ENCODE results near the gene ASPG. TPM values are rescaled to one million over a fixed set of nuclear protein-coding genes. Genes with fewer than 3 reads are reported as not detected.
A peak's percentile ranks its signal among the peaks of the same experiment; 100 is the strongest.

ASPG gene
- total RNA-seq, 2 experiments from 2014 or later: not detected

- intact Hi-C loops (cut with micrococcal nuclease): loop anchor here (5.0 kb wide), 1 partner anchor 57 kb away; no protein-coding TSS in a partner anchor
- no peak for TF ChIP-seq CTCF (IDR thresholded peaks at IDR 0.05)
- CTCF ChIA-PET: no interaction called here
- POLR2A ChIA-PET: no interaction called here
- Mint-ChIP-seq H3K27me3 (peaks cover 42% of the 10 kb centered on the region), H3K4me3 (no peak overlapping the region), H3K9me3 (peaks cover 8% of the 10 kb centered on the region), H3K36me3 (ENCODE audit: low read depth) (peaks cover 2% of the 10 kb centered on the region), H3K4me1 (ENCODE audit: low read depth) (peaks cover 4% of the 10 kb centered on the region), H3K27ac (no peak overlapping the region)
- ATAC-seq (no peak), DNase-seq (no peak)
These were observed 48.8 kb downstream of the ASPG start for GRCh38 chr14:104134061-104134965.

GRCh38 chr14:104135121-104135903 lies 49.8 kb downstream of the ASPG start:
- intact Hi-C loops (cut with micrococcal nuclease): loop anchor here (5.0 kb wide), 1 partner anchor 507 kb away; no protein-coding TSS in a partner anchor

GRCh38 chr14:104135904-104136471 lies 50.5 kb downstream of the ASPG start:
- Mint-ChIP-seq H3K4me1 (ENCODE audit: low read depth) (peaks cover 4% of the 10 kb centered on the region), H3K27ac (no peak overlapping the region), H3K36me3 (ENCODE audit: low read depth) (no peaks in the 10 kb centered on the region), H3K9me3 (no peaks in the 10 kb centered on the region), H3K27me3 (peaks cover 35% of the 10 kb centered on the region), H3K4me3 (no peak overlapping the region)
- intact Hi-C loops (cut with micrococcal nuclease): loop anchor here (5.0 kb wide), 1 partner anchor 506 kb away; no protein-coding TSS in a partner anchor
- DNase-seq (no peak), ATAC-seq (no peak)
- no peak for TF ChIP-seq CTCF (IDR thresholded peaks at IDR 0.05)
- ChIA-PET POLR2A (no interaction called here), CTCF (no interaction called here)

More at GRCh38 chr14:104135121-104135903, 49.8 kb downstream of the ASPG start:
- Mint-ChIP-seq H3K36me3 (ENCODE audit: low read depth) (no peaks in the 10 kb centered on the region), H3K4me1 (ENCODE audit: low read depth) (peaks cover 4% of the 10 kb centered on the region), H3K27me3 (peaks cover 37% of the 10 kb centered on the region), H3K9me3 (no peaks in the 10 kb centered on the region), H3K27ac (no peak overlapping the region), H3K4me3 (no peak overlapping the region)
- peak; percentile 37 for DNase-seq
- ATAC-seq: no peak
- no peak for TF ChIP-seq CTCF (IDR thresholded peaks at IDR 0.05)
- CTCF ChIA-PET: no interaction called here
- POLR2A ChIA-PET: no interaction called here

- no peaks in the 10 kb centered on the region for H3K9me3 Mint-ChIP-seq
- CTCF ChIA-PET: interaction anchor here (1.1 kb wide), 1 partner anchor 234 kb away, joined by 3 read pairs; no protein-coding TSS in a partner anchor
- DNase-seq (peak; percentile 11), ATAC-seq (no peak)
- peak overlapping the region; percentile 12 for H3K4me3 Mint-ChIP-seq
- POLR2A ChIA-PET: no interaction called here
- H3K4me1 Mint-ChIP-seq (ENCODE audit: low read depth): peaks cover 4% of the 10 kb centered on the region
- TF ChIP-seq CTCF (IDR thresholded peaks at IDR 0.05): no peak
- H3K36me3 Mint-ChIP-seq (ENCODE audit: low read depth): no peaks in the 10 kb centered on the region
- no peak overlapping the region for H3K27ac Mint-ChIP-seq
- intact Hi-C loops (cut with micrococcal nuclease): loop anchor here (5.0 kb wide), 1 partner anchor 506 kb away; no protein-coding TSS in a partner anchor
- H3K27me3 Mint-ChIP-seq: peaks cover 33% of the 10 kb centered on the region
These were observed 51.2 kb downstream of the ASPG start for GRCh38 chr14:104136472-104137296.
